ENCODE results near the gene IFFO2.

IFFO2 gene

GRCh38 chr1:18936814-18937481 is 19.5 kb downstream of the IFFO2 start:
- no peak for DNase-seq (ENCODE audit: low read depth)

- DNase-seq (ENCODE audit: low read depth): no peak
Measured at GRCh38 chr1:18936471-18936813, 20.0 kb downstream of the IFFO2 start.

- DNase-seq (ENCODE audit: low read depth): no peak
Measured at GRCh38 chr1:18934205-18935000, 22.1 kb downstream of the IFFO2 start.

GRCh38 chr1:18932879-18933278 is 23.6 kb downstream of the IFFO2 start:
- no peak for DNase-seq (ENCODE audit: low read depth)

GRCh38 chr1:18932387-18932786 is 24.1 kb downstream of the IFFO2 start:
- no peak for DNase-seq (ENCODE audit: low read depth)

- DNase-seq (ENCODE audit: low read depth): no peak
Measured at GRCh38 chr1:18931730-18932129, 24.7 kb downstream of the IFFO2 start.

GRCh38 chr1:18929686-18930085 is 26.8 kb downstream of the IFFO2 start:
- DNase-seq (ENCODE audit: low read depth): no peak

GRCh38 chr1:18928985-18929384 is 27.5 kb downstream of the IFFO2 start:
- DNase-seq (ENCODE audit: low read depth): no peak

- DNase-seq (ENCODE audit: low read depth): no peak
Measured at GRCh38 chr1:18928406-18928805, 28.1 kb downstream of the IFFO2 start.

GRCh38 chr1:18927654-18928272 is 28.7 kb downstream of the IFFO2 start:
- peak; percentile 40 for DNase-seq (ENCODE audit: low read depth)

GRCh38 chr1:18927082-18927653 is 29.3 kb downstream of the IFFO2 start:
- no peak for DNase-seq (ENCODE audit: low read depth)

GRCh38 chr1:18926315-18927081 is 30.0 kb downstream of the IFFO2 start:
- peak; percentile 80 for DNase-seq (ENCODE audit: low read depth)

GRCh38 chr1:18925279-18925678 is 31.2 kb downstream of the IFFO2 start:
- no peak for DNase-seq (ENCODE audit: low read depth)

GRCh38 chr1:18924221-18924691 is 32.2 kb downstream of the IFFO2 start:
- no peak for DNase-seq (ENCODE audit: low read depth)

- DNase-seq (ENCODE audit: low read depth): no peak
Measured at GRCh38 chr1:18923756-18924211, 32.7 kb downstream of the IFFO2 start.

GRCh38 chr1:18922848-18923755 is 33.4 kb downstream of the IFFO2 start:
- DNase-seq (ENCODE audit: low read depth): no peak

GRCh38 chr1:18922319-18922726 is 34.2 kb downstream of the IFFO2 start:
- DNase-seq (ENCODE audit: low read depth): no peak

GRCh38 chr1:18921516-18922251 is 34.8 kb downstream of the IFFO2 start:
- DNase-seq (ENCODE audit: low read depth): no peak

- DNase-seq (ENCODE audit: low read depth): no peak
Measured at GRCh38 chr1:18920931-18921330, 35.5 kb downstream of the IFFO2 start.

- no peak for DNase-seq (ENCODE audit: low read depth)
Measured at GRCh38 chr1:18919956-18920355, 36.5 kb downstream of the IFFO2 start.
